ENCODE data around the gene ZRANB1. TPM values are rescaled to one million over a fixed set of nuclear protein-coding genes. Genes with fewer than 3 reads are reported as not detected.

The ZRANB1 gene
- total and polyA plus RNA-seq, 2 of the 4 experiments (the other 2 are of a cell fraction) = 11.2 to 24.7 TPM

DNA sequence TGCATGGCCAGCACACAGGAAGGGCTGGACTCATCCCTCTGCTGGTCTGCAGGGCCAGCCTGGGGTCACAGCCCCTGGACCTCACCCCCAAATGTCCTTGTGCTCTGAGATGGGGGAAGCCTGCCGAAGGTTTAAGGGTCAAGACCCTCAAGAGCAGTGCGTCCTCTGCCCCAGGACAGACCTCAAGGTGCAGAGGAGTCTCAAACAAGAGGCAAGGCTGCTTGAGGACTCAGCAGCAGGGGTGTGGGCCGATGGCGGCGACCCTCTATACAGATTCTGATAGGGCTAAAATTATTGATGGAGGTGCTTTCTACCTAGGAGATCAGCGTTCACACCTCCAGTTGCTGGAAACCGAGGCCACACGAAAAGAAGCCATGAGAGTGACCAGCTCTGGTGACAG, 80.7 kb downstream of the ZRANB1 start:
- H4K8ac ChIP-seq (ENCODE audit: low read depth in 2 of 2, low read length in 2 of 2) = no peak overlapping the region
- H3K4ac ChIP-seq (ENCODE audit: low read depth, low read length) = no peak overlapping the region
- H3K27me3 ChIP-seq (ENCODE audit: control insufficient read depth, insufficient read depth, low read length) = no peaks in the 10 kb centered on the region
- ChIA-PET POLR2A (ENCODE audit: unreplicated experiment) (no interaction called here), CTCF (no interaction called here)
- no peak overlapping the region for H2BK15ac ChIP-seq (ENCODE audit: low read depth, low read length)
- TF ChIP-seq FOS (IDR thresholded peaks at IDR 0.05; ENCODE audit: low read depth, low read length) = no peak
- no peaks in the 10 kb centered on the region for H3K9me3 ChIP-seq (ENCODE audit: control insufficient read depth, insufficient read depth, low read length)
- no peak overlapping the region for H3K14ac ChIP-seq (replicated peaks; ENCODE audit: low read depth, low read length)
- no peak overlapping the region for H2BK120ac ChIP-seq (ENCODE audit: low read depth, low read length)
- peaks cover 36 to 98% of the 10 kb centered on the region in 2 experiments for H3K79me1 ChIP-seq (ENCODE audit: low read depth in 1 of 2, low read length in 2 of 2)
- H2BK5ac ChIP-seq (ENCODE audit: low read depth, low read length, poor library complexity, severe bottlenecking) = no peak overlapping the region
- no peak overlapping the region for H3K27ac ChIP-seq (ENCODE audit: insufficient read depth, low read length)
- H4K5ac ChIP-seq (ENCODE audit: low read depth, low read length) = no peak overlapping the region
- no peak overlapping the region for H3K4me3 ChIP-seq (ENCODE audit: insufficient read depth, low read depth, low read length)
- no peak overlapping the region for H3K23ac ChIP-seq (ENCODE audit: low read depth, low read length)
- WGBS, 2 experiments (ENCODE audit: extremely low coverage in 2 of 2, insufficient read length in 1 of 2) = no CpG with 5 or more reads among the region's 8 CpGs
- dilution Hi-C loops (cut with HindIII; ENCODE audit: low sequenced_read_pairs, unreplicated experiment) (no loop called here), intact Hi-C loops (cut with micrococcal nuclease) (no loop called here), in situ Hi-C loops (cut with MboI; ENCODE audit: low sequenced_read_pairs) (no loop called here)
- H4K20me1 ChIP-seq (ENCODE audit: insufficient read depth, low read length) = peaks cover 96% of the 10 kb centered on the region
- H2AK9ac ChIP-seq (replicated peaks; ENCODE audit: low read depth, low read length, poor library complexity) = no peak overlapping the region
- no peak overlapping the region for H2AFZ ChIP-seq (replicated peaks; ENCODE audit: low read length, poor library complexity)
- no peak overlapping the region for H3K4me2 ChIP-seq (ENCODE audit: low read depth, low read length)
- DNase-seq (no peak), ATAC-seq (ENCODE audit: low read depth) (no peak)
- no peak overlapping the region for H3K18ac ChIP-seq (ENCODE audit: low read depth, low read length)
- no peak overlapping the region for H3K56ac ChIP-seq (ENCODE audit: extremely low read depth, insufficient read depth, low read length)
- peaks cover 16% of the 10 kb centered on the region for H3K4me1 ChIP-seq (ENCODE audit: control insufficient read depth, insufficient read depth, low read length)
- H2BK20ac ChIP-seq (ENCODE audit: low read depth, low read length) = no peak overlapping the region
- no peak overlapping the region for H2AK5ac ChIP-seq (ENCODE audit: low read depth, low read length)
- H3K9ac ChIP-seq (ENCODE audit: low read depth, low read length) = no peak overlapping the region
- peaks cover 26% of the 10 kb centered on the region for H3K36me3 ChIP-seq (ENCODE audit: control insufficient read depth, insufficient read depth, low read length)
- peaks cover 24% of the 10 kb centered on the region for H3K9me1 ChIP-seq (ENCODE audit: insufficient read depth, low read length)
- no TSS peak for BruUV-seq (replicated peaks)
- H4K91ac ChIP-seq (ENCODE audit: insufficient read depth, low read depth, low read length) = no peak overlapping the region

Data from IMR-90 (cell line).